ENCODE data around the gene RING1.

RING1 gene

DNA sequence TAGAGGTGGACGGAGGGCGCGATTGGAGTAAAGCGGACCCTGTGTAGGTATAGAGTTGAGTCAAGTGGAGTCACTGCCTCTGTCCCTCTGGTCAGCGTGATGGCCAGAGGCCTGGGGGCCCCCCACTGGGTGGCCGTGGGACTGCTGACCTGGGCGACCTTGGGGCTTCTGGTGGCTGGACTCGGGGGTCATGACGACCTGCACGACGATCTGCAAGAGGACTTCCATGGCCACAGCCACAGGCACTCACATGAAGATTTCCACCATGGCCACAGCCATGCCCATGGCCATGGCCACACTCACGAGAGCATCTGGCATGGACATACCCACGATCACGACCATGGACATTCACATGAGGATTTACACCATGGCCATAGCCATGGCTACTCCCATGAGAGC lies 7.2 kb upstream of the RING1 start:
- peak overlapping the region; percentile 95 to 98 for H3K9ac ChIP-seq (ENCODE audit: low read depth in 1 of 2, low read length in 2 of 2)
- H3K27ac ChIP-seq (ENCODE audit: low read depth in 2 of 2, low read length in 2 of 2), result peak overlapping the region; percentile 97 to 99
- H3K27me3 ChIP-seq (ENCODE audit: control insufficient read depth in 2 of 2, insufficient read depth in 2 of 2, low read length in 2 of 2), result no peaks in the 10 kb centered on the region
- H3K9me3 ChIP-seq (ENCODE audit: control insufficient read depth in 2 of 2, low read length in 2 of 2), result no peaks in the 10 kb centered on the region
- H3K36me3 ChIP-seq (ENCODE audit: control insufficient read depth in 2 of 2, insufficient read depth in 2 of 2, low read length in 2 of 2), result peaks cover 33 to 37% of the 10 kb centered on the region in 2 donors
- H3K4me1 ChIP-seq (ENCODE audit: control insufficient read depth in 2 of 2, insufficient read depth in 2 of 2, low read length in 2 of 2), result peaks cover 37 to 45% of the 10 kb centered on the region in 2 donors
- peak overlapping the region; percentile 94 to 99 for H3K4me3 ChIP-seq (ENCODE audit: low read length in 2 of 2)

DNA sequence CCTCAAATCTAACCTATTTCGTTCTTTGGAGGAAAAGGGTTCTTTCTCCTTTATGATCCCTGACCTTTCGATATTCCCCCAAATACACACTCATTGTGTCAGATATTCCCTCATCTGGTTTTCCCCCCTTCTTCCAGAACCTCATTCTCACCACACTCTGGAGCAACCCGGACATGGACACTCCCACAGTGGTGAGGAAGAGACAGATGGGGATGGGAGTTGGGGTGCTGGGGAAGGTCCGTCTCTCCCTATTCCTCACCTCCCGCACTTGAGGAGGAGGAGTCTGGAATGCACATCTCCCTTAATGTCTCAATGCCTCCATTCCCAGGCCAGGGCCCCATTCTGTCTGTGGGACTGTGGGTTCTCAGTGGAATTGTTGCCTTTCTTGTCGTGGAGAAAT lies 6.4 kb upstream of the RING1 start:
- Histone ChIP-seq H3K9me3 (ENCODE audit: control insufficient read depth in 2 of 2, low read length in 2 of 2) (no peaks in the 10 kb centered on the region), H3K36me3 (ENCODE audit: control insufficient read depth in 2 of 2, insufficient read depth in 2 of 2, low read length in 2 of 2) (peaks cover 26 to 31% of the 10 kb centered on the region in 2 donors), H3K27ac (ENCODE audit: low read depth in 2 of 2, low read length in 2 of 2) (no peak overlapping the region), H3K4me3 (ENCODE audit: low read length in 2 of 2) (peak overlapping the region; percentile 94 to 99), H3K9ac (ENCODE audit: low read depth in 1 of 2, low read length in 2 of 2) (peak overlapping the region; percentile 5 to 95), H3K4me1 (ENCODE audit: control insufficient read depth in 2 of 2, insufficient read depth in 2 of 2, low read length in 2 of 2) (peaks cover 37 to 45% of the 10 kb centered on the region in 2 donors), H3K27me3 (ENCODE audit: control insufficient read depth in 2 of 2, insufficient read depth in 2 of 2, low read length in 2 of 2) (no peaks in the 10 kb centered on the region)

DNA sequence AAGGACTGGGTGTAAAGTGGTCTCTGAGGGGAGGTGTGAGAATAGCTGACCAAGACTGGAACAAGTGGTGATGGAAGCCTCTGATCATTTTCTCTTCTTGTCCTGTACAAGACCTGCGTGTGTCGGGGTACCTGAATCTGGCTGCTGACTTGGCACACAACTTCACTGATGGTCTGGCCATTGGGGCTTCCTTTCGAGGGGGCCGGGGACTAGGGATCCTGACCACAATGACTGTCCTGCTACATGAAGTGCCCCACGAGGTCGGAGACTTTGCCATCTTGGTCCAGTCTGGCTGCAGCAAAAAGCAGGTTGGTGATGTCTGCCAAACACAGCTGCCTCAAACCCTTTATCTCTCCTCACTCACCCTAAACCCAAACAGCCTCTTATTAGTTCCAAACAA lies 5.5 kb upstream of the RING1 start:
- Histone ChIP-seq H3K27ac (ENCODE audit: low read depth in 2 of 2, low read length in 2 of 2) (no peak overlapping the region), H3K36me3 (ENCODE audit: control insufficient read depth in 2 of 2, insufficient read depth in 2 of 2, low read length in 2 of 2) (peaks cover 21 to 24% of the 10 kb centered on the region in 2 donors), H3K4me1 (ENCODE audit: control insufficient read depth in 2 of 2, insufficient read depth in 2 of 2, low read length in 2 of 2) (peaks cover 37 to 49% of the 10 kb centered on the region in 2 donors), H3K9me3 (ENCODE audit: control insufficient read depth in 2 of 2, low read length in 2 of 2) (no peaks in the 10 kb centered on the region), H3K27me3 (ENCODE audit: control insufficient read depth in 2 of 2, insufficient read depth in 2 of 2, low read length in 2 of 2) (no peaks in the 10 kb centered on the region), H3K4me3 (ENCODE audit: low read length in 2 of 2) (no peak overlapping the region), H3K9ac (ENCODE audit: low read depth in 1 of 2, low read length in 2 of 2) (no peak overlapping the region)

DNA sequence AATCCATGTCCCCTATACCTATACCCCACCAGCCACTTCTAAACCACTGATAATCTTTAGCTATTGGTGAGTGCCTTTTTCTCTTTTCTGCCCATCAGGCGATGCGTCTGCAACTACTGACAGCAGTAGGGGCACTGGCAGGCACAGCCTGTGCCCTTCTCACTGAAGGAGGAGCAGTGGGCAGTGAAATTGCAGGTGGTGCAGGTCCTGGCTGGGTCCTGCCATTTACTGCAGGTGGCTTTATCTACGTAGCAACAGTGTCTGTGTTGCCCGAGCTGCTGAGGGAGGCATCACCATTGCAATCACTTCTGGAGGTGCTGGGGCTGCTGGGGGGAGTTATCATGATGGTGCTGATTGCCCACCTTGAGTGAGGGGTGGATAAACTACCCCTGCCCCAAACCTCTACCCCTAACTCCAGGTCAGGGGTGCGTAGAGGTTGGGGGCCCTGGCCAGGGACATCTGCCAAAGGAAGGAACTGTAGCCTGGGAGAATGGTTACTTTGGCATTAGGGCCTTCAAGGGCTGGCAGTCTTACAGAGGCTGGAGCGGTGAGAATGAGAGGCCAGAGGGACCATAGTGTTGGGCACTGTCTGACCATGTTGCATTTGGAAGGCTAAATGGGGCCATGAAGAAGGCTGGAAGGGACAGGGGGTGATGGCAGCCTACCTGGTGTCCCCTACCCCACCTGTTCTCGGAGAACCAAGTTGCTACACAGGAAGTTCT lies 4.7 kb upstream of the RING1 start:
- H3K9ac ChIP-seq (ENCODE audit: low read depth in 1 of 2, low read length in 2 of 2), result no peak overlapping the region
- H3K27me3 ChIP-seq (ENCODE audit: control insufficient read depth in 2 of 2, insufficient read depth in 2 of 2, low read length in 2 of 2), result no peaks in the 10 kb centered on the region
- peaks cover 36 to 43% of the 10 kb centered on the region in 2 donors for H3K4me1 ChIP-seq (ENCODE audit: control insufficient read depth in 2 of 2, insufficient read depth in 2 of 2, low read length in 2 of 2)
- peak overlapping the region; percentile 83 to 85 for H3K4me3 ChIP-seq (ENCODE audit: low read length in 2 of 2)
- H3K36me3 ChIP-seq (ENCODE audit: control insufficient read depth in 2 of 2, insufficient read depth in 2 of 2, low read length in 2 of 2), result peaks cover 21 to 24% of the 10 kb centered on the region in 2 donors
- no peaks in the 10 kb centered on the region for H3K9me3 ChIP-seq (ENCODE audit: control insufficient read depth in 2 of 2, low read length in 2 of 2)
- peak overlapping the region in 1 of 2 donors; percentile 80 for H3K27ac ChIP-seq (ENCODE audit: low read depth in 2 of 2, low read length in 2 of 2)

DNA sequence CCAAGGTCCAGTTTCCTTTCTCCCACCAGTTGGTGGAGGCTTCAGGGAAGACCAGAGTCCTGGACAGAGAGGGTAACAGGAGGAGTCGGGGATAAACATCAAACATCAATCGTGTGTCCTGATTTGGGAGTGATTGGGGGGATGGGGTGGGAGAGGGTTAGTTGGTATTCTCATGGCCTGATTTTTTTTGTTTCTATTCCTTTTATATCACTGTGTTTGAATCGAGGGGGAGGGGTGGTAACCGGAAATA lies 4.2 kb upstream of the RING1 start:
- H3K27ac ChIP-seq (ENCODE audit: low read depth in 2 of 2, low read length in 2 of 2), result peak overlapping the region in 1 of 2 donors; percentile 80
- peak overlapping the region; percentile 83 to 85 for H3K4me3 ChIP-seq (ENCODE audit: low read length in 2 of 2)
- H3K4me1 ChIP-seq (ENCODE audit: control insufficient read depth in 2 of 2, insufficient read depth in 2 of 2, low read length in 2 of 2), result peaks cover 40 to 43% of the 10 kb centered on the region in 2 donors
- no peaks in the 10 kb centered on the region for H3K9me3 ChIP-seq (ENCODE audit: control insufficient read depth in 2 of 2, low read length in 2 of 2)
- peaks cover 21 to 24% of the 10 kb centered on the region in 2 donors for H3K36me3 ChIP-seq (ENCODE audit: control insufficient read depth in 2 of 2, insufficient read depth in 2 of 2, low read length in 2 of 2)
- H3K9ac ChIP-seq (ENCODE audit: low read depth in 1 of 2, low read length in 2 of 2), result no peak overlapping the region
- no peaks in the 10 kb centered on the region for H3K27me3 ChIP-seq (ENCODE audit: control insufficient read depth in 2 of 2, insufficient read depth in 2 of 2, low read length in 2 of 2)

DNA sequence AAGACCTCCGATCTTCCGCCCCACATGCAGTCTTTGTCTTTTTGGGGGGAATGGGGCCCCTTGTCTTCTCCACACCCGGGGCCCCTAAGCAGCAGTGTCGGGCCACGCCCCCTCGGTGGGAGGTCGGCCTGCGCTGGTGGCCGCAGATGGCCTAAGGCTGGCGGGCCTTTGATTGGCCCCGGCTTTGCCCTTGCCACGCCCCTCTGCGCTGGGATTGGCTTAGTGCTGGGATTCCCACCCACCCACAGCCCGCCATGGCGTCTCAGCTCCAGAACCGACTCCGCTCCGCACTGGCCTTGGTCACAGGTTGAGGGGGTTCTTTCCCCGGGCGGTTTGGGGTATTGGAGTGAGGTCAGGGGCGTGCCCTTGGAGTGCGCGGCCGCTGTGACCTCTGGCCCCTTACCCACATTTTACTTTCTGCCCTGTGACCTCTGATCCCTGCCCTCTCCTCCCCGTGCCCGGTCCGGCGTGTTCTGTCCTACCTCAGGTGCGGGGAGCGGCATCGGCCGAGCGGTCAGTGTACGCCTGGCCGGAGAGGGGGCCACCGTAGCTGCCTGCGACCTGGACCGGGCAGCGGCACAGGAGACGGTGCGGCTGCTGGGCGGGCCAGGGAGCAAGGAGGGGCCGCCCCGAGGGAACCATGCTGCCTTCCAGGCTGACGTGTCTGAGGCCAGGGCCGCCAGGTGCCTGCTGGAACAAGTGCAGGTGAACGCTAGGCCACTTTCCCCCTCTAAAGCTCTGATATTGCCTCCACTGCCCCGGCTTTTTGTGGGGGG lies 3.7 kb upstream of the RING1 start, which contains the start of gene HSD17B8:
TSS of gene HSD17B8 (plus strand) at position 241 of the 776 bp plus-strand sequence. CDS start at position 255, 14 bp downstream.
- Histone ChIP-seq H3K36me3 (ENCODE audit: control insufficient read depth in 2 of 2, insufficient read depth in 2 of 2, low read length in 2 of 2) (peaks cover 22 to 25% of the 10 kb centered on the region in 2 donors), H3K27me3 (ENCODE audit: control insufficient read depth in 2 of 2, insufficient read depth in 2 of 2, low read length in 2 of 2) (no peaks in the 10 kb centered on the region), H3K9ac (ENCODE audit: low read depth in 1 of 2, low read length in 2 of 2) (peak within 1 kb of the TSS; percentile 84 to 90), H3K9me3 (ENCODE audit: control insufficient read depth in 2 of 2, low read length in 2 of 2) (no peaks in the 10 kb centered on the region), H3K27ac (ENCODE audit: low read depth in 2 of 2, low read length in 2 of 2) (peak within 1 kb of the TSS; percentile 66 to 80), H3K4me3 (ENCODE audit: low read length in 2 of 2) (peak within 1 kb of the TSS; percentile 83 to 85), H3K4me1 (ENCODE audit: control insufficient read depth in 2 of 2, insufficient read depth in 2 of 2, low read length in 2 of 2) (peaks cover 35 to 39% of the 10 kb centered on the region in 2 donors)

DNA sequence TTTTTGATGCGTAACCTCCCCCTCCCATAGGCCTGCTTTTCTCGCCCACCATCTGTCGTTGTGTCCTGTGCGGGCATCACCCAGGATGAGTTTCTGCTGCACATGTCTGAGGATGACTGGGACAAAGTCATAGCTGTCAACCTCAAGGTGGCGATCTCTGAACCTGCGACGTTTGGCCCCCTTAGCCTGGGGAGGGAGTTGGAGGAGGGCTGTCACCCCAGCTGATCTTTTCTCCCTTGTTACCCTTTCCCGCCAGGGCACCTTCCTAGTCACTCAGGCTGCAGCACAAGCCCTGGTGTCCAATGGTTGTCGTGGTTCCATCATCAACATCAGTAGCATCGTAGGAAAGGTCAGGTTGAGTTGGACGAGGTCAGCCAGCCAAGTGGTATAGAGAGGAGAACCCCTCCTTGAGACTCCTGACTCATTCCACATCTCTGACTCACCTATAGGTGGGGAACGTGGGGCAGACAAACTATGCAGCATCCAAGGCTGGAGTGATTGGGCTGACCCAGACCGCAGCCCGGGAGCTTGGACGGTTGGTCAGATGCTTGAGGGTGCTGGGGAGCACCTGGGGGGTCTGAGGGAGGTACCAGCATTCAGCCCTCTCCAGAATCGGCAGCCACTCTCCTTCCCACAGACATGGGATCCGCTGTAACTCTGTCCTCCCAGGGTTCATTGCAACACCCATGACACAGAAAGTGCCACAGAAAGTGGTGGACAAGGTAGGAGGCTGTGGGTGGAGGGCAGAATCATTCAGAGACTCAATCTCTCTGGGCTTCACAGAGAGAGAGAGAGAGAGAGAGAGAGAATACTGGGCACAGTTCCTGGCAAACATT lies 2.9 kb upstream of the RING1 start:
- Histone ChIP-seq H3K27me3 (ENCODE audit: control insufficient read depth in 2 of 2, insufficient read depth in 2 of 2, low read length in 2 of 2) (no peaks in the 10 kb centered on the region), H3K27ac (ENCODE audit: low read depth in 2 of 2, low read length in 2 of 2) (peak overlapping the region in 1 of 2 donors; percentile 80), H3K4me1 (ENCODE audit: control insufficient read depth in 2 of 2, insufficient read depth in 2 of 2, low read length in 2 of 2) (peaks cover 33 to 37% of the 10 kb centered on the region in 2 donors), H3K36me3 (ENCODE audit: control insufficient read depth in 2 of 2, insufficient read depth in 2 of 2, low read length in 2 of 2) (peaks cover 27 to 30% of the 10 kb centered on the region in 2 donors), H3K9me3 (ENCODE audit: control insufficient read depth in 2 of 2, low read length in 2 of 2) (no peaks in the 10 kb centered on the region), H3K4me3 (ENCODE audit: low read length in 2 of 2) (peak overlapping the region; percentile 83 to 85), H3K9ac (ENCODE audit: low read depth in 1 of 2, low read length in 2 of 2) (peak overlapping the region; percentile 84 to 90)

DNA sequence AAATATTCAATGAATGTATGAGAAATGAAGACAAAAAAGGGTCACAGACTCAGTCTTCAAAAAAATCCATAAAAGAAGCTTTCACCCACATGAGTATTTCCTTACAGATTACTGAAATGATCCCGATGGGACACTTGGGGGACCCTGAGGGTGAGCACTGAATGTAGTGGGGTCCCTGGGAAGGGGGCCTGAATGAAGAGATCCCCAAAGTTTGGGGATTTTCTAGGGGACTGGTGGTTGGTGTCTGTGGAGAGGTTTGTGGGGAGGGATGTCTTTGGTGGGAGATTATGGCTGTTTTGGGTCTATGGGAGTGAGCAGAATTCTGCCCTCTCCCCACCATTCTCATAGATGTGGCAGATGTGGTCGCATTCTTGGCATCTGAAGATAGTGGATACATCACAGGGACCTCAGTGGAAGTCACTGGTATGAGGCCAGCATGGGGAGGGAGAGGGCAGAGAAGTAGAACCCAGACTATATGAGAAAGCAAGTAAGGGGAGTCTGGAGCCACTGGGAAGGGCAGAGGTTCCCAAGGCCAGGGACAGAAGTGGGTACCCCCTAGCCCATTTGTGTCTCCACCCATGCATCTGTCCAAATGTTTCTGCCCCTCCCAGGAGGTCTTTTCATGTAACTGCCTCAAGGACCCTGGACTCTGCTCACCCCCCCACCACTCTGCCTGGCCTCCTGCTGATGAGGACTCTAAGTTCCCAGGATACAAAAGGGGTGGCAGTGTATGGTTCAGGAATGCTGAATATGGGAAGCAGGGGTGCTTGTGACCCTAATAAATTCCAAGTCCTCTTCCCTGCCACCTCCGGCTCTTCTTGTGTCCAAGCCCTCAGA lies 2.1 kb upstream of the RING1 start:
- H3K9me3 ChIP-seq (ENCODE audit: control insufficient read depth in 2 of 2, low read length in 2 of 2), result no peaks in the 10 kb centered on the region
- H3K4me3 ChIP-seq (ENCODE audit: low read length in 2 of 2), result no peak overlapping the region
- H3K27ac ChIP-seq (ENCODE audit: low read depth in 2 of 2, low read length in 2 of 2), result no peak overlapping the region
- no peaks in the 10 kb centered on the region for H3K27me3 ChIP-seq (ENCODE audit: control insufficient read depth in 2 of 2, insufficient read depth in 2 of 2, low read length in 2 of 2)
- H3K36me3 ChIP-seq (ENCODE audit: control insufficient read depth in 2 of 2, insufficient read depth in 2 of 2, low read length in 2 of 2), result peaks cover 30 to 31% of the 10 kb centered on the region in 2 donors
- H3K9ac ChIP-seq (ENCODE audit: low read depth in 1 of 2, low read length in 2 of 2), result no peak overlapping the region
- peaks cover 31 to 36% of the 10 kb centered on the region in 2 donors for H3K4me1 ChIP-seq (ENCODE audit: control insufficient read depth in 2 of 2, insufficient read depth in 2 of 2, low read length in 2 of 2)

DNA sequence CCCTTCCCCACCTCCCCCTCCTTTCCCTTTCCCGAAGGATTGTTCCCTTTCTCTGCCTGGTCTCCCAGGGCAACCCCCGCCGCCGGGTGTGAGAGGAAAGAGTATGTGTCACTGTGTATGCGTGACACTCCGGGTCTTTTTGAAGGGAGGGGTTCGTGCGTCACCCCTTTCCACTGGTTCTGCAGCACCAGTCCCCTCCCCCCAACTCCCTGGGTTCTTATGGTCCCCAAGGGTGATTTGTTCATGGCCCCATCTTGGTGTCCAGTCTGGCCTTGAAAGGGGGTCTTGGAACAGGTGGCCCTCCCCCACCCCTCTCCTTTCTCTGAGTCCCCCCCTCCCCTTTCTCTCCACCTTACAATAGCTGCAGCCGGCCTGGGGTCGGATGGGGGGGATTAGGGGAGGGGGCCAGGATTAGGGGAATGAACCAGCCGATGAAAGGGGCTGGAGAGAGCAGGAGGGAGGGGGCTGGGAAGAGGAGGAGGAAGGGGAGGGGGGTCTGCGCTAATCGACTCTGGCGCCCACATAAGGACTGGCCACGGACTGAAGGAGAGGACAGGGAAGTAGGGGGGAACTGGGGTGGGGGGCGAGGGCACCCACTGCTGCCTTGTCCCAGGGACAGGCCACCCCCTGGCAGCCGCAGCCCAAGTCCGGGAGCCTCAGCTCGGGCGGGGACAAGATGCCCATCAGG lies 1.3 kb upstream of the RING1 start:
- Histone ChIP-seq H3K4me1 (ENCODE audit: control insufficient read depth in 2 of 2, insufficient read depth in 2 of 2, low read length in 2 of 2) (peaks cover 24 to 29% of the 10 kb centered on the region in 2 donors), H3K27me3 (ENCODE audit: control insufficient read depth in 2 of 2, insufficient read depth in 2 of 2, low read length in 2 of 2) (peaks cover 0 to under 1% of the 10 kb centered on the region in 2 donors), H3K36me3 (ENCODE audit: control insufficient read depth in 2 of 2, insufficient read depth in 2 of 2, low read length in 2 of 2) (peaks cover 26 to 28% of the 10 kb centered on the region in 2 donors), H3K9me3 (ENCODE audit: control insufficient read depth in 2 of 2, low read length in 2 of 2) (no peaks in the 10 kb centered on the region), H3K9ac (ENCODE audit: low read depth in 1 of 2, low read length in 2 of 2) (peak overlapping the region; percentile 10 to 98), H3K27ac (ENCODE audit: low read depth in 2 of 2, low read length in 2 of 2) (no peak overlapping the region), H3K4me3 (ENCODE audit: low read length in 2 of 2) (peak overlapping the region; percentile 72 to 90)

Measured in mucosa of rectum (tissue), 2 donors.